HG03175 (cell line): Measurements from ENCODE around the gene CIAO2B.

Experiments used
- ATAC-seq: cut with Tn5 transposase; IDR thresholded peaks from one replicate; pipeline ENCODE4 v1.9.1; 2021; ENCODE audit warnings: mild to moderate bottlenecking, moderate library complexity; ENCODE audit not compliant: unreplicated experiment

Gene CIAO2B

DNA sequence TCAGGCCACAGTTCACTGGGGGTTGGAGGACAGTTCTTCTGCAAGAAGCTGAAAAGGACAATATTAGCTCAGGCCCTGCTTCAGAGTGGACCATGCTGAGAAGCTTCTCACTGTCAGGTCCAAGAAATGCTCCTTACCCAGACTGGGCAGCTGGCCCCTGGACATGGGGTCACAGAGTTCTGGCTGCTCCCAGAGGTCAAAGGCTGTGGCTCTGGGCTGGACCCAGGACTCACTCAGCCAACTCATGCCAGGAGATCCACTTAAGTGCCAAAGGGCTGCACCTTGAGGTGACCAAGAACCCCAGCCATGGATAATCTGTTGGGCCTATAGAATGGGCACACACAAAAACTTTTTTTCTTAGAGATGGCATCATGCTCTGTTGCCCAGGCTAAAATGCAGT lies 5.2 kb upstream of the CIAO2B start:
- ATAC-seq, result no peak

DNA sequence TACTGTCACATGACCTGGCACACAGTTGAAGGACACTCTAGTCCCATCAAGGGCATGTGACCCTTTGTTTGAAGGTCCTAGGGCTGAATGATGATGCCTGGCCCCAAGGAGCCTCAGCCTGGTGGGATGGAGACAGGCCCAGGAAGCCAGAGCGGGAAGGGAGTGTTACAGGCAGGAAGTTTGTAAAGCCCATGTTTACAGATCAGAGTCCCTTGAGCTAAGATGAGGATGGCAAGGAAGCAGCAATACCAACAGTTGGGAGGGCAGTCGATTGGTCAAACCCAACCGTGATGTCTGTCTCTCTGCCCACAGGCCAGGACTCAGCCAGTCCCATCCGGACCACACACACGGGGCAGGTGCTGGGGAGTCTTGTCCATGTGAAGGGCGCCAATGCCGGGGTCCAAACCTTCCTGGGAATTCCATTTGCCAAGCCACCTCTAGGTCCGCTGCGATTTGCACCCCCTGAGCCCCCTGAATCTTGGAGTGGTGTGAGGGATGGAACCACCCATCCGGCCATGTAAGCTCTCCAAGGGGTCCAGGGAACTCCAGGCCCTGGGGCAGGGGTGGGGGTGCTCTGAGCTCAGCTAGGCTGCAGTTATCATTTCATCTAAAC lies 3.6 kb upstream of the CIAO2B start:
- ATAC-seq, result no peak

DNA sequence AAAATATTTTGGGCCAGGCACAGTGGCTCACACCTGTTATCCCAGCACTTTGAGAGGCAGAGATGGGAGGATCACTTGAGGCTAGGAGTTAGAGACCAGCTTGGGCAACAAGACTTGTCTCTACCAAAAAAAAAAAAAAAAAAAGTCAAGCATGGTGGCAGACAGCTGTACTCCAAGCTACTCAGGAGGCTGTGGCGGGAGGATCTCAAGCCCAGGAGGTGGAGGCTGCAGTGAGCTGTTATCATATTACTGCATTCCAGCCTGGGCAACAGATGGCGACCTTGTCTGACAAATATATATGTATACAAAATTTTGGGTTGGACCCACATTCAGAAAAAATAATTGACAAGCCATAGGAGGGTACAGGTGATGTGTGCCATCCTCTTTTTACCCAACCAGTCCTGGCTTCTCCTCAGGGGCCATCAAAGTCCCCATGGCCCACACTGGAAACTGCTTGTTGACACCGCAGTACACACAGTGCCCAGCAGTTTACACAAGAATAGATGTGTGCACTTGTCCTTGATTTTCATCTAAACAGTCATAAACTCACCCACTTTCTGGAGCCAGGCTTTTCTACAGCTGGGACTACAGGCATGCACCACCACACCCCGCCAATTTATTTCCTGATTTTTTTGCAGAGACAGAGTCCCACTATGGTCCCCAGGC lies 2.8 kb upstream of the CIAO2B start:
- no peak for ATAC-seq

DNA sequence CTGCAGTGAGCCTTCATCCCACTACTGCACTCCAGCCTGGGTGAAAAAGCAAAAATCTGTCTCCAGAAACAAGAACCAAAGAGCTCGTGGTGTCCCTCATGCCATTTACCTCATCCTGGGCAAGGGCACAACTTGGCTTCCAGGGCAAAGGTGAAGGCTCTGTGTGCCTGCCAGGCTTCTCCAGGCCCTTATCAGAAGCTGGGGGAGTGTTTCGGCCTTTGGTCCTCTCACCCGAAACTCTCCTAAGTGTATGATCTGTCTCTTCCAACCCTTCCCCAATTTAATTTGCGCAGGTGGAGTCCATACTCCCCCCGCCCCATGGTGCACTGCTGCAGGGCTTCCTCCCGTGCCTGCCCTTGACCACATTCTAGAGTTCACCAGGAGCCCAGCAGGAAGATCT lies 2.3 kb upstream of the CIAO2B start:
- ATAC-seq, result no peak

DNA sequence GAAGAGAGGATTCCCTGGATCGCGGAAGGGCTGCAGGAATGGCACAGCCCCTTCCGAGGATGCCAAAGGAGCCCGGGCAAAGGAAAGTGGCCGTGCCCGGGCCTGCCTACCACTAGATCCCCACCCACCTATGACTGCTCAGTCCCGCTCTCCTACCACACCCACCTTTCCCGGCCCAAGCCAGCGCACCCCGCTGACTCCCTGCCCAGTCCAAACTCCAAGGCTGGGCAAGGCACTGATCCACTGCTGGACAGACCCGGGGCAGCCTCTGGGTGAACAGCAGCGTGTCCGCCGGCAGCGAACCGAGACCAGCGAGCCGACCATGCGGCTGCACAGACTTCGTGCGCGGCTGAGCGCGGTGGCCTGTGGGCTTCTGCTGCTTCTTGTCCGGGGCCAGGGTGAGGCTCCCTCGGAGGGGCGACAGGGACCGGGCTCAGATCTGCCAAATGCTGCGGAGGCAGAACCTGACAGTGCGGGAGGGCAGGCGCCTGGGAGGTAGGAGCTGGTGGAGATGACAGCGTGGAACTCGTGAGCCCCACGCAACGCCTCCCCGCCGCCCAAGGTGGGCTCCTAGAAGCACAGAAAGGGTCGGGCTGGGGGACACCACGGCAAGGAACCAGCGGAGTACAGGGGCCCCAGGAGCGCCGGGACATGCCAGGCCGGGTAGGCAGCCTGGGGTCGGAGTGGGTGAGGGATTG lies 1.3 kb upstream of the CIAO2B start, which contains the start of gene CES2:
CES2 (plus strand) TSS at position 203 of the 698 bp plus-strand sequence; CDS start at position 323, 120 bp downstream.
- no peak for ATAC-seq

DNA sequence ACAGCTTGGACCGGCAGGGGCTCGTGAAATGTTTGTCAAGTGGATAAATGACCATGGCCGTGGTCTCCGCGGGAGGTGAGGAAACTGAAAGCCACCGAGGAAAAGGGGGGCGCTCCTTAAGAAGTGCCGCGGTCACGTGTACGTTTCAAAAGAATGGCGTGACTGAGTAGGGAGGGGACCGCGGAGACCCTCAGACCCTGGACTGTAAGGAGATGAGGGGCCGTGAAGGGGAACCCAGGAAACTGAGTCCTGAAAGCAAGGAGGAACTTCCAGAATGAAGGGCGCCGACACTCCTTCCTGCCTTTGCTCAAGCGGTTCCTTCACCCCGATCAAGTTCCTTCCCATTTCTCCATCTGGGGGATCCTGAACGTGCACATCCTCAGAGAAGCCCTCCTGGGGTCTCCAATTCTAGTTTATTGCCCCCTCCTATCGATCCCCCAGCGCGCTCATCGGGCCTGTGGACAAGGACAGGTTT lies 674 bp upstream of the CIAO2B start:
- peak; percentile 2 for ATAC-seq

DNA sequence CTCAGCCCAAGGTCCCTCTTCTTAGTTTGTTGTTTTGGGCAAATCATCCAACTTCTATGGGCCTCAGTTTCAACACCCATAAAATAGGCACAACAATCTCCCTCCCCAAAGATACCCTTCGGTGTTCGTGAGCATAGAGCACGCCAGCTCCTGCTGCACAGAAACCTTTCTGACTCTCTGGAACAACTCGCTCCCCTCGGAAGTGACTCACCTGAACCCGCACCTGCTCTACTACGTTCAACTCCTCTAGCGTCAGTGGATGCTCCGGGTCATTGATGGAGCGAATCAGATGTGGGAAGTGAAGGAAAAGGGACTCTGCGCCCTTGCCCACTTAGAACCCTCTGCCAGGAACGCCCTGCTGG lies 445 bp downstream of the CIAO2B start:
- ATAC-seq, result peak; percentile 8

DNA sequence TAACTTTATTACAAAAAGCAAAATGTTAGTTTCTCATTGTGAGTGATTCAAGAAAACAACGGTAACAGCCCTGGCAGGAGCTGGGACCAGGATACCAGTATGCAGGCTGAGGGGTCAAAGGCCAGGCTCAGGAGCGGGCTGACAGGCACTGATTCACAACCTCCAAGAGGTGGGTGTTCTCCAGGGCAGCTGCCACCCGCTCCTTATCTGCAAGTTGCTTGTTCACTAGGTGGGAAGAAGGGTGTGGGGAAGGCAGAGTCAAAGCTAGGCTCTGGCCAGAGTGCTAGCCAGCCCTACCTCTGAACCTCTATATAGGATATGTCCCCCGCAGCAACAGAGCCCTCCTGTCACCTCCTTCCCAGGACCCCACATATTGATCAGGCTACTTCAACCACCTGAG lies 2.1 kb downstream of the CIAO2B start:
- no peak for ATAC-seq

DNA sequence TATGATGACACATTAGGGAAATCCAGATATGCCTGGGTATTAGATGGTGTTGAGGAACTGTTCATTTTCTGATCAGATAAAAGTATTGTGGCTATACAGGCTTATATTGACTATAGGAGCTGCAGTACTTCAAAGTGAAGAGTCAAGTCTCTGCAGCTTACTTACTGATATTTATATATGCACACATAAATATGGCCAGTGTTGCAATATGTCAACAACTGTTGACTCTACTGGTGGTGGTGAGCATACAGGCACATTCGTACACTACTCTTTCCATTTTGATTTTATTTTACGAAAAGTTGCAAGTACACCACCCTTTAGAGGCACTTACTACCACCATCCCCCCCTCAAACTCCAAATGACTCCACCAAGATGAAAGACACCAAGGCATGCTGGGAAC lies 2.5 kb downstream of the CIAO2B start:
- no peak for ATAC-seq

DNA sequence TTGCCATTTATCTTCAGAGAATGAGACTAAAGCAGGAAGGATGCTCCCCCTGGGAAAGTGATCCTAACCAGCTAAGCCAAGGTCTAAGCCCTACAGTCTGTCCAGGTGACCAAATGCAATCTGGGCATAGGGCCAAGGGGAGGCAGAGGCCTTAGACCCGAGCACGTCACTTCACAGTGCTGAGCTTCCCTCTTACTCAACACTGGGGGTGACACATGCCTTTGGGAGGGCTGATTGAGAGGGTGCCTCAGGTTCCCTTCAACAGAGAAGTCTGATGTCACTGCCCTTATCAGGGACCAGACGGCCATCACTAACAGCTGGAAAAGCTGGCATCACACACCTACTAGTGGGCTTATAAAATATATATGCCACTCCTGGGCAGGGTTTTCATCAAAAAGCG lies 4.0 kb downstream of the CIAO2B start:
- ATAC-seq, result no peak

DNA sequence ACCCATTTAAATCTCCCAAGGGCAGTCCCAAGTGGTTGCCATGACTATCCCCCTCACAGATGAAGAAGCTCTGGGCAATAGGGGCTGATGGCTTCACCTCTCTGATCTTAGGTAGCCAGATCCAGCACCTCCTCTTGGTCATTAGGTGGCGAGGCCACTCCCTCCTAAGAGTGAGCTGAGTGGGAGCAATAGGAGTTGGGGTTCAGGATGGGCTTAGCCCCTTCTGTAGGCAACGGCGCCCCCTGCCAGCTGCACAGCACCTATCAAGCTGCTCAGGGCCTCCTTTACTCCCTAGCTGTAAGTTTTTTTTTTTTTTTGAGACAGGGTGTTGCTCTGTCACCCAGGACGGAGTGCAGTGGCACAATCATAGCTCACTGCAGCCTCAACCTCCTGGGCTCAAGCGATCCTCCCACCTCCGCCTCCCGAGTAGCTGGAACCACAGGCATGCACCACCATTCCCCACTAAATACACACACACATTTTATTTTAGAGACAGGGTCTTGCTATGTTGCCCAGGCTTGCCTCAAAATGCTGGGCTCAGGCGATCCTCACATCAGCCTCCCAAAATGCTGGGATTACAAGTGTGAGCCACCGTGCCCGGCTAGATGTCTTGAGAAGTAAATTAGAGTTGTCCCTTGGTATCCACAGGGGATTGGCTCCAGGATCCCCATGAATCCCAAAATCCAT lies 5.4 kb downstream of the CIAO2B start:
- no peak for ATAC-seq

DNA sequence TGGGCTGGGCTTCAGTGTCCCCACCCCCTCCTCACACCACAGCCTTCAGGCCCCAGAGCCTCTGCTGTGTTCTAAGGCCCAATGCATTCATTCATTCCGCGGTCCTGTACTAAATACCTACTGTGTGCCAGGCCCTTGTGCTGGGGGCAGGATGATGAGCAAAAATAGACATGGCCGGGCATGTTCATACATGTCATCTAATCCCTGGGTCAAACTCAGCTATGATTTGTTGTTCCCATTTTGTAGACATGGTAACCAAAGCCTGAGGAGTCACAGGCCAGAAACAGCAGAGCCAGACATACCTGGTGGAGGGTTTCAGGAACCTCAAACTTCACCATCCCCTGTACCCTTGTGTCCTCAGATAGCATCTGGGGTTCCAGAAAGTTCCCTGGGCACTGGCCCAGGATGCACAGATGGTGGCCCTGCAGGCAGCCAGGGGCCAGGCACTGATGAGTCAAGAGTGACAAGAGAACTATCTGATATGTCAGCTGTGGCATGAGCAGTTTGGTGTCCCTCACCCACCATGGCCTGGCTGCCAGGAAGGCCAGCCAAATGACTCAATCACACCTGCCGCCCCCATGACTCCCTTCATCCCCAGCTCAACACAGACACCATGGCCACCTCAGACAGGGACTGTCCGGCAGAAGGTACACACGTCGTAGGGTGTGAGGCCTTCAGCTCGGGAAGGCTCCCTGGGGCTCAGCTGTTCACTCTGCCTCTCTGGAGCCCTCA lies 6.1 kb downstream of the CIAO2B start:
- no peak for ATAC-seq

DNA sequence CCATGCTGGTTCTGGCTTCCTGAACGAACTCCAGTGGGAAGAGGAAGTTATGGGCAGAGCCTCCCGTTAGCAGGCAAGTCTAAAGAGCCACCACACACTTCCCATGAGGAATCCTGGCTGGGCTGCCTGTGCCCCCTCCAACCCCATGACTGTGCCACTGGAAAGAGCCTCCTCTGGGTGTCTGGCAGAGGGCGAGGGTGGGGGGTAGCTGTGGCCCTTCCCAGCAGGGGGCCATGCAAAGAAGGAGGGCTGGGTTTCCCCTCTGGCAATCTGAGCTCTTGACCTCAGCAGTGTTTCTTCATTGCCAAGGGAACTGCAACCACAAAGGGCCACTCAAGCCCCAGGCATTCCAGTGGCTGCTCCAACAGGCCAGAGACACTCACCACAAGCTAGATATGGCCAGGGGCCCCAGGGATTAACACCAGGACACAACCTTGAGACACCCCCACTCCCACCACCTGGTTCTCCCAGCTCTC lies 7.2 kb downstream of the CIAO2B start:
- ATAC-seq, result no peak

DNA sequence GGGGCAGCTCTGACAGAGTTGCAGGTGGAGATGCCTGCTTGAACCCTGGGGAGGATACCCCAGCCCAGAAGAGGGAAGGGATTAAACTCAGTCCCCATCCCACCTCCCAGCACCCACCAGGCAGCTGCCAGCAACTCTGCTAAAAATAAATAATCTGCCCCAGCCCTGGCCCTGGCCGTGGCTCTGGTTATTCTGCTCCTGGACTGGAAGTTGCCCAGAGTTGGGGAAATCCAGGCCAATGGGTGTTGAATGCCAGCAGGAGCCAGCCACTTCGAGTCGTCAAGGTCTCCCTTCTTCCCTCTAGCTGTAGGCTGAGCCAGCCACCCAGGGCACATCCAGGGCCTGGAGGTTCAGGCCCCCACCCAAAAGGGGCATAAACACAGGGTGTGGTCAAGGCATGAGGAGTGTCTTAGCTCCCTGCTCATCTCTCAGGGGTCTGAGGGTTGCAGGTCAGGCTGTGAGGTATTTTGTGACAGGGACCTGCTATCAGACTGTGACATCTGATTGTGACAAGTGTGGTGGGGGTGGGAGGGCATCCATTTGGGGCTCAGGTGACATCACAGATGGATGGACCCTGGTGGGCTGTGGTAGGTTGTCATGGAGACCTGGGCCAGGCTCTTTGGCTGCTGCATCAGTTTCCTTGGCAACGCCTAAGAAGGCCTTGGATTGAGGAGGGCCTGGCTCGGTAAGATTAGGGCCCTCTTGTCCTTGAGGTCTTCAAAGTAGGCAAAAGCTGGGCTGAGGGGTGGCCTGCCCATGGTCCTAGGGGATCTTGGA lies 7.8 kb downstream of the CIAO2B start:
- no peak for ATAC-seq

DNA sequence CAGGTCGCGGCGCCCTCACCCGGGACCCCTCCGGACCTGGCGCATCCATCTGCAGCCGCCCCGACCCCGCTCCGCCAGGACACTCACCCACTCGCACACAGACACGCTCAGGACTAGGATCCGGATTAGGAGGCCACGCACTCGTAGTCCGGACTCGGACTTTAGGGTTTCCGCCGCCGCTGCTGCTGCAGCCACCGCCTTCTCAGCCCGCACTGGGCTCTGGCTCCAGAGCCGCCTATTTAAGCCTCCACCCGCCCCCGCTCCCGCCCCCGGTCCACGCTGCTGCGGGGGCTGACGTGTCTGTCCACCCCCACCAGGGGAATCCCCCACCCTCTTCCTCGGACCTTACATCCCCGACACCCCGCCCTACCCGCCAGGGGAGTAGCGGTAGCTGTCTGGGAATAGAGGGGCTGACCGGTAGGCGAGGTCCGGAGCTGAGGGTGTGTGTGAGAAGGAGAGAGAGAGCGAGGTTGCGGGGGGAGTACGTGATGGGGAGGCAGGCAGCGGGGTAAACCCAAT lies 8.8 kb downstream of the CIAO2B start, which contains the start of gene RRAD:
RRAD (minus strand) TSS at position 214 of the 519 bp plus-strand sequence. CDS start 356 bp downstream, outside the sequence.
- no peak for ATAC-seq

DNA sequence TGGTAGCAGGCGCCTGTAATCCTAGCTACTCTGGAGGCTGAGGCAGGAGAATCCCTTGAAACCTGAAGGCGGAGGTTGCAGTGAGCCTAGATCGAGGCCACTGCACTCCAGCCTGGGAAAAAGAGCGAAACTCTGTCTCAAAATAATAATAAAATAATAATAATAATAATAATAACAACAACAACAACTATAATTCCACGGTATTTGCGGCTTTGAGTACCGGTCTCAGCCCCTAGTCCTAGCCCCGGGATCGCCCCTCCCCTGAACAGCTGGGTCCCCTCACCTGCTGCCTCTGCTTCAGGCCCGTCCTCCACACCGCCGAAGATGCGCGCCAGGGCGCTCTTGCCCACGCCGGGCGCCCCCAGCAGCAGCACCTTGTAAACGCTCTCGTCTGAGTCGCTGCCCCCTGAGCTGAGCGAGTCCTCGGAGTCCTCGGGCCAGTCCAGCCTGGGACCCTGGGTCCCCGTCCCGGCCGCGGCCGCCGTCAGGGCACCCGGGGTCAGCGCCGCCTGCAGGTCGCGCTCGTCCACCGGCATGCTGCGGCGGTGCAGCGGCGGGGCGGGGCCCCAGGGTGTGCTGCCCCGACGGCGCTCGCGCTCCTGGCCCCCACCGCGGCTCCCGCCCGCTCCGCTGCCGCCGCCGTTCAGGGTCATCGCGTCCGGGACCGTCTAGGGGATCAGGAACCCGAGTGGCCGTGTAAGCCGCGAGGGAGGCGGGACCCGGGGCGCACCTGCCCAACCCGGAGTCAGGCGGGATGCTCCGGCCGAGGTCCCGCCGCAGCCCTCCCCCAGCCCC lies 9.5 kb downstream of the CIAO2B start:
- no peak for ATAC-seq

DNA sequence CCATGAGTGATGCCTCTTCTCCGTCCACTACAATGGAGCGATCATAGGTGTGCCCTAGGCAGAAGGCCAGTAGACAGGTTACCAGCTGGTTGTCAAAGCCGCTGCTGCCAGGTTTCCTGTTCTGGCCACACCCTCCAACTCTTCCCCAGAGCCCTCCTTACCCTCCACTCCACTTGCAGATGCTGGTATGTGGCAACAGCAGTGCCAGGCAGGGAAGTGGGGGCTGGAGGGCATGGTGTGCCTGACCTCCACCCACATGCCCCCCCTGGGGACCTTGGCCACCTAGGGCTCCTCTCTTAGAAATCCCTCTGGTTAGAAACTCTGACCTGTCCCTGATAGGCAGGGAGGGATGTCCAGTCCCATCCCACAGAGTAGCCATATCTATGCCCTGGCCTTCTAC lies 10.3 kb downstream of the CIAO2B start:
- no peak for ATAC-seq

DNA sequence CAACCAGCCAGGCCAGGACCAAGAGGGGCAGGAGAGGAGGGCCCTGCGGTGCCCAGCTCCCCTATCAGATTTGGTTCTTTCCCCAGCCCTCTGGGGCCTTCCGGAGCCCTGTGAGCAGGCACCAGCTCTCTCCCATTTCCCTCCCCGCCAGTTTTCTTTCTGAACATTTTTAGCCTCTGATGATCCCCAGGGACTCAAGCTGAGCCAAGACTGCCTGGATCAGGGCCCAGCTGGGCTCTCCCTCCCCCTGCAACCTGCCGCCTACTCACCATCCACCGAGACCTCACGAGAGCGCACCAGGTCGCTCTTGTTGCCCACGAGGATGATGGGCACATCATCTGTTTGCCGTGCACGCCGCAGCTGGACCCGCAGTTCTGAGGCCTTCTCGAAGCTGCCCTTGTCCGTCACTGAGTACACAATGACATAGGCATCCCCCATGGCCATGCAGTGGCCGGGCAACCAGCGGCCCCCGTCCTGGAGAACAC lies 10.9 kb downstream of the CIAO2B start:
- ATAC-seq, result no peak
